Measurements from ENCODE around the gene EFR3B. TPM values are rescaled to one million over a fixed set of nuclear protein-coding genes. Genes with fewer than 3 reads are reported as not detected.

EFR3B gene
- total RNA-seq, 1 experiment from 2014 or later, result 7.0 TPM

- Histone ChIP-seq H3K56ac (ENCODE audit: insufficient read length, low read depth, low read length) (no peak overlapping the region), H2AFZ (ENCODE audit: low read length) (no peak overlapping the region), H3K27ac (ENCODE audit: insufficient read length, low read depth, low read length) (no peak overlapping the region), H3K23ac (ENCODE audit: insufficient read length, low read depth, low read length) (no peak overlapping the region), H3K4me2 (ENCODE audit: insufficient read depth, insufficient read length, low read length) (no peak overlapping the region), H3K27me3 (ENCODE audit: insufficient read depth, low read length) (peaks cover 3% of the 10 kb centered on the region; the same call in 1 of the 2 replicates), H3K18ac (ENCODE audit: insufficient read length, low read depth, low read length) (no peak overlapping the region), H3K79me2 (ENCODE audit: insufficient read depth, low read length) (no peaks in the 10 kb centered on the region), H2BK5ac (ENCODE audit: insufficient read length, low read length) (no peak overlapping the region), H4K91ac (ENCODE audit: insufficient read length, low read depth, low read length) (no peak overlapping the region), H3K79me1 (ENCODE audit: insufficient read depth, low read depth, low read length, poor library complexity, severe bottlenecking) (no peaks in the 10 kb centered on the region), H2AK5ac (ENCODE audit: insufficient read length, low read length) (no peak overlapping the region), H3K4ac (ENCODE audit: low read depth, low read length) (no peak overlapping the region), H3K4me1 (ENCODE audit: insufficient read depth, low read length) (no peaks in the 10 kb centered on the region; the same call in 1 of the 2 replicates), H3K9me3 (ENCODE audit: control insufficient read depth, low read depth, low read length) (no peaks in the 10 kb centered on the region), H2BK120ac (ENCODE audit: low read depth, low read length, poor library complexity, severe bottlenecking) (no peak overlapping the region), H4K5ac (ENCODE audit: insufficient read length, low read depth, low read length) (no peak overlapping the region), H3K23me2 (ENCODE audit: insufficient read length, low read depth, low read length, poor library complexity, severe bottlenecking) (peaks cover 5% of the 10 kb centered on the region), H3K14ac (ENCODE audit: insufficient read depth, low read length) (no peak overlapping the region), H3T11ph (ENCODE audit: low read length) (no peak overlapping the region), H2BK20ac (ENCODE audit: low read depth, low read length, poor library complexity, severe bottlenecking) (no peak overlapping the region), H4K8ac (replicated peaks; ENCODE audit: insufficient read length, low read depth, low read length) (no peak overlapping the region), H2BK15ac (ENCODE audit: low read depth, low read length) (no peak overlapping the region), H4K20me1 (ENCODE audit: control insufficient read depth, insufficient read depth, insufficient read length) (no peaks in the 10 kb centered on the region), H3K9ac (ENCODE audit: extremely low read depth, insufficient read length, low read length) (no peak overlapping the region), H2BK12ac (ENCODE audit: insufficient read length, low read depth, low read length) (no peak overlapping the region)
- Mint-ChIP-seq H3K4me3 (no peak overlapping the region), H3K4me1 (peaks cover 8 to 13% of the 10 kb centered on the region in 2 experiments), H3K27ac (no peak overlapping the region), H3K27me3 (ENCODE audit: low read depth) (peaks cover 22% of the 10 kb centered on the region), H3K36me3 (ENCODE audit: insufficient read depth in 1 of 3, low read depth in 3 of 3) (peaks cover 0 to 3% (median 2%) of the 10 kb centered on the region in 3 experiments; a peak in 4 of 7 replicates), H3K9me3 (no peaks in the 10 kb centered on the region)
- no peak for DNase-seq
- no CpG with 5 or more reads among the region's 5 CpGs for WGBS (ENCODE audit: extremely low coverage, insufficient read length, low lambda C conversion rate)
- TF ChIP-seq CTCF (conservative IDR thresholded peaks at IDR 0.05), result no peak
Measured at GRCh38 chr2:25127646-25128045, 85.8 kb downstream of the EFR3B start.
